Heart right ventricle (tissue), 16 donors: ENCODE results near the gene NSUN2. TPM values are rescaled to one million over a fixed set of nuclear protein-coding genes. Genes with fewer than 3 reads are reported as not detected.

ENCODE experiments used
- ATAC-seq, 8 donors: fragments of 200-7000 bp; cut with Tn5 transposase; one replicate each; pipeline ENCODE4 v1.9.1; 2020; ENCODE audit warnings: mild to moderate bottlenecking in 8 of 8, moderate library complexity in 8 of 8, moderate number of reproducible peaks in 1 of 8
- DNase-seq, 2 donors: peaks; one replicate each; pipeline ENCODE4 v3.0.0-alpha.2; 2020
- H3K27ac ChIP-seq, 10 donors: fragments of 200-600 bp; sonication (generic) in 2 of 10; one replicate each; pipeline versions ENCODE4 v1.5.0 to v1.8.0; 2020 to 2022; ENCODE audit warnings: mild to moderate bottlenecking in 3 of 10
- H3K27me3 ChIP-seq, 7 donors: fragments of 200-600 bp; one replicate each; pipeline ENCODE4 v1.8.0; 2021 to 2022; ENCODE audit warnings: mild to moderate bottlenecking in 2 of 7
- H3K36me3 ChIP-seq, 9 donors: fragments of 200-600 bp; sonication (generic) in 1 of 9; one replicate each; pipeline versions ENCODE4 v1.5.0 to v1.8.0; 2020 to 2022; ENCODE audit warnings: mild to moderate bottlenecking in 2 of 9
- H3K4me1 ChIP-seq, 9 donors: fragments of 200-600 bp; sonication (generic) in 1 of 9; one replicate each; pipeline versions ENCODE4 v1.5.0 to v1.8.0; 2020 to 2022; ENCODE audit warnings: mild to moderate bottlenecking in 4 of 9
- H3K4me3 ChIP-seq, 10 donors: fragments of 200-600 bp; sonication (generic) in 2 of 10; one replicate each; pipeline versions ENCODE4 v1.5.0 to v1.8.0; 2020 to 2022; ENCODE audit warnings: mild to moderate bottlenecking in 7 of 10, moderate library complexity in 2 of 10
- H3K9me3 ChIP-seq, 11 donors: fragments of 200-600 bp in 10 of 11; sonication (generic) in 2 of 11; one replicate each; pipeline versions ENCODE4 v1.5.0 to v1.8.0; 2013 to 2022; ENCODE audit warnings: mild to moderate bottlenecking in 2 of 11, control low read depth in 1 of 11, moderate library complexity in 1 of 11
- CTCF ChIP-seq, 9 donors: fragments of 200-600 bp; sonication (generic) in 2 of 9; IDR thresholded peaks; one replicate each; pipeline versions ENCODE4 v1.5.0 to v1.8.0; 2021 to 2022; ENCODE audit warnings: antibody characterized with exemption in 9 of 9, mild to moderate bottlenecking in 5 of 9, moderate library complexity in 1 of 9
- WGBS, 2 donors: extraction: QIAGEN DNeasy Blood & Tissue Kit; methylation state at CpG; one replicate each; pipeline ENCODE4 v1.1.7; 2013; ENCODE audit warnings: inconsistent platforms in 1 of 2; 5-methylcytosine and 5-hydroxymethylcytosine counted together
- intact Hi-C, 10 donors: fragments of 100-400 bp; cut with DNase I; formaldehyde crosslinking; loops; one replicate each; pipeline versions ENCODE4 v1.11.1 to v1.14.2; 2022
- polyA plus RNA-seq, 2 donors: library from polyadenylated mRNA; stranded (reverse); fragments of 200-250 nt; gene quantifications; one replicate each; pipeline ENCODE4 v1.2.3, GENCODE V29; 2013
- total RNA-seq, 10 donors: library from RNA; stranded (reverse); fragmentation: NEBNext Ultra II Directional in 3 of 10; extraction: Animal tissue kit (Norgen Biotek cat#: 25700) in 3 of 10; gene quantifications; one replicate each; pipeline versions ENCODE4 v1.2.1 to v1.2.4, GENCODE V29; 2021 to 2023
- donor health status: Arrhythmogenic right ventricular cardiomyopathy.
- donor health status: ischemic (EF 13 %, LVEDD 7.1; RV severe dilation, severe dysfunction).
- donor health status: healthy with polysubstance abuse.
- donor health status: DM: no; HTN: yes; CAD: no.
- donor health status: DM: no; HTN: no; CAD: no.
- donor health status: ischemic (EF 25% LVEDD 6.9; RV normal size, moderate dysfunction).
- donor health status: ischemic (EF 25% LVEDD 5.7; RV mildly dilated, moderate dysfunction).
- donor health status: healthy.
- donor health status: DM: yes; HTN: yes; CAD: no.
- donor health status: Ischemic cardiomyopathy.
- donor health status: ischemic (EF 35%, LVEDD 5.7; RV mildly dilated, moderate dysfunction).
- donor health status: nonischemic (EF 11% LVEDD 7.7; RV severe dilation, severe dysfunction).
- donor health status: DM: yes; HTN: yes; CAD: no.
- donor health status: PGD.
- donor health status: ischemic (EF 29% LVEDD 5.4; RV normal size, mild dysfunction).
- donor health status: nonischemic (EF 23%, LVEDD 6.1; RV moderate dilation, normal function).

NSUN2 gene
- total and polyA plus RNA-seq, 12 donors: 27.9 to 42.6 (median 34.9) TPM

DNA sequence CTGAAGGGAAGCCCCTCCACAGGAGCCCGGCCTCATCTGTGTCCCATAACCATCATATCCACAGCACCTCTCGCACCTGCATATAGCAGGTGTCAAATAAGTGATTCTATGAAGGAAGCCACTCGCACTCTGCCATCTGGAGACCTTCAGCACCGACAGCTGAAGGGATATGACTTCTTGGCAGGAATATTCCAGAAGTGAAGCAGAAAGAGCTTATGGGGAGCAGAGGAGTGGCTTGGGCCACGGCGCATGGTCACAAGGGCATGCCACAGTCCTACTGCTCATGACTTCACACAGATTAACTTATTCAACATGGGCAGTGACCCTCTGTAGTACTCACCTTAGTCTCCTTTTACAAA is 80.9 kb downstream of the NSUN2 start:
- no peak for ATAC-seq
- intact Hi-C loops: no loop called here
- no peaks in the 10 kb centered on the region for H3K9me3 ChIP-seq

GRCh38 chr5:6551287-6551954 is 81.4 kb downstream of the NSUN2 start:
- intact Hi-C loops: no loop called here
- no peak overlapping the region for H3K4me3 ChIP-seq
- DNase-seq: no peak
- no peaks in the 10 kb centered on the region for H3K9me3 ChIP-seq
- no peaks in the 10 kb centered on the region for H3K36me3 ChIP-seq
- peaks cover 0 to 4% (median 0%) of the 10 kb centered on the region in 7 donors for H3K27me3 ChIP-seq
- no peaks in the 10 kb centered on the region for H3K4me1 ChIP-seq
- H3K27ac ChIP-seq: no peak overlapping the region
- ATAC-seq: peak in 1 of 8 donors; percentile 17
- no peak for TF ChIP-seq CTCF (IDR thresholded peaks at IDR 0.05)
- 80 to 85% methylated on average over 17 of the region's 17 CpGs for WGBS, 2 donors

More for the DNA sequence above, 80.9 kb downstream of the NSUN2 start:
- no peak for TF ChIP-seq CTCF (IDR thresholded peaks at IDR 0.05)
- DNase-seq: no peak
- H3K36me3 ChIP-seq: no peaks in the 10 kb centered on the region
- no peak overlapping the region for H3K4me3 ChIP-seq
- H3K4me1 ChIP-seq: no peaks in the 10 kb centered on the region
- no peak overlapping the region for H3K27ac ChIP-seq
- H3K27me3 ChIP-seq: peaks cover 0 to 4% (median 0%) of the 10 kb centered on the region in 7 donors
- WGBS, 2 donors: 81 to 89% methylated on average over 6 of the region's 6 CpGs

GRCh38 chr5:6550628-6551027 is 82.2 kb downstream of the NSUN2 start:
- Histone ChIP-seq H3K36me3 (no peaks in the 10 kb centered on the region), H3K9me3 (no peaks in the 10 kb centered on the region), H3K27ac (no peak overlapping the region), H3K27me3 (peaks cover 0 to 4% (median 0%) of the 10 kb centered on the region in 7 donors), H3K4me1 (peaks cover 0 to 8% (median 0%) of the 10 kb centered on the region in 9 donors), H3K4me3 (no peak overlapping the region)
- TF ChIP-seq CTCF (IDR thresholded peaks at IDR 0.05): no peak
- ATAC-seq (no peak), DNase-seq (no peak)
- intact Hi-C loops: no loop called here
- 90 to 93% methylated on average over 7 of the region's 7 CpGs for WGBS, 2 donors

Other genes starting within 250 kb of the NSUN2 start
- 10 to 100 TPM; 13.0 to 26.3 (median 18.6) TPM for gene UBE2QL1, start 184.2 kb downstream of the NSUN2 start, total RNA-seq
- 1 to 10 TPM; 8.9 to 9.8 TPM for gene UBE2QL1, start 184.2 kb downstream of the NSUN2 start, polyA plus RNA-seq
- gene SRD5A1, start 396 bp upstream of the NSUN2 start, total RNA-seq: 1 to 10 TPM; 2.1 to 5.5 (median 3.2) TPM
- gene SRD5A1, start 396 bp upstream of the NSUN2 start, polyA plus RNA-seq: 1 to 10 TPM; 1.0 to 2.6 TPM
- gene TENT4A, start 80.4 kb upstream of the NSUN2 start, total RNA-seq: 10 to 100 TPM in 8 of 10 donors, 1 to 10 TPM in 2; 8.8 to 13.7 (median 11.7) TPM
- gene TENT4A, start 80.4 kb upstream of the NSUN2 start, polyA plus RNA-seq: 1 to 10 TPM; 4.2 to 8.9 TPM